ENCODE results near the gene FSTL5. TPM values are rescaled to one million over a fixed set of nuclear protein-coding genes. Genes with fewer than 3 reads are reported as not detected.
"Not testable (repeated sequence)": the region's sequence is repeated elsewhere in the genome, so short reads cannot be mapped to it uniquely, and the experiment has no call there.

Gene FSTL5
- total RNA-seq, 1 donor from 2014 or later = 0.18 TPM

GRCh38 chr4:162104459-162105124 lies 59.2 kb downstream of the FSTL5 start:
- DNase-seq (ENCODE audit: extremely low read depth, low read depth, low spot score) = no peak

- DNase-seq (ENCODE audit: extremely low read depth, low read depth, low spot score) = not testable (repeated sequence)
These were observed 59.9 kb downstream of the FSTL5 start for GRCh38 chr4:162103908-162104307.

- no peak for DNase-seq (ENCODE audit: extremely low read depth, low read depth, low spot score)
These were observed 61.1 kb downstream of the FSTL5 start for GRCh38 chr4:162102713-162103112.

- no peak for DNase-seq (ENCODE audit: extremely low read depth, low read depth, low spot score)
These were observed 62.5 kb downstream of the FSTL5 start for GRCh38 chr4:162101337-162101736.

GRCh38 chr4:162075726-162076125 lies 88.1 kb downstream of the FSTL5 start:
- DNase-seq (ENCODE audit: extremely low read depth, low read depth, low spot score) = no peak

- DNase-seq (ENCODE audit: extremely low read depth, low read depth, low spot score) = no peak
These were observed 102.6 kb downstream of the FSTL5 start for GRCh38 chr4:162061214-162061613.

GRCh38 chr4:162059656-162060055 lies 104.1 kb downstream of the FSTL5 start:
- DNase-seq (ENCODE audit: extremely low read depth, low read depth, low spot score) = no peak

GRCh38 chr4:162056990-162057389 lies 106.8 kb downstream of the FSTL5 start:
- no peak for DNase-seq (ENCODE audit: extremely low read depth, low read depth, low spot score)

GRCh38 chr4:162046135-162046534 lies 117.7 kb downstream of the FSTL5 start:
- no peak for DNase-seq (ENCODE audit: extremely low read depth, low read depth, low spot score)

- no peak for DNase-seq (ENCODE audit: extremely low read depth, low read depth, low spot score)
These were observed 125.7 kb downstream of the FSTL5 start for GRCh38 chr4:162038112-162038511.

GRCh38 chr4:162017863-162018262 lies 145.9 kb downstream of the FSTL5 start:
- no peak for DNase-seq (ENCODE audit: extremely low read depth, low read depth, low spot score)

GRCh38 chr4:162016991-162017390 lies 146.8 kb downstream of the FSTL5 start:
- no peak for DNase-seq (ENCODE audit: extremely low read depth, low read depth, low spot score)

GRCh38 chr4:162016219-162016618 lies 147.6 kb downstream of the FSTL5 start:
- DNase-seq (ENCODE audit: extremely low read depth, low read depth, low spot score) = no peak

- no peak for DNase-seq (ENCODE audit: extremely low read depth, low read depth, low spot score)
These were observed 148.7 kb downstream of the FSTL5 start for GRCh38 chr4:162015090-162015489.

- no peak for DNase-seq (ENCODE audit: extremely low read depth, low read depth, low spot score)
These were observed 152.7 kb downstream of the FSTL5 start for GRCh38 chr4:162011089-162011488.

GRCh38 chr4:162010362-162010761 lies 153.4 kb downstream of the FSTL5 start:
- DNase-seq (ENCODE audit: extremely low read depth, low read depth, low spot score) = no peak

GRCh38 chr4:161992317-161992716 lies 171.5 kb downstream of the FSTL5 start:
- DNase-seq (ENCODE audit: extremely low read depth, low read depth, low spot score) = no peak

GRCh38 chr4:161991811-161992210 lies 172.0 kb downstream of the FSTL5 start:
- DNase-seq (ENCODE audit: extremely low read depth, low read depth, low spot score) = no peak

- no peak for DNase-seq (ENCODE audit: extremely low read depth, low read depth, low spot score)
These were observed 173.1 kb downstream of the FSTL5 start for GRCh38 chr4:161990721-161991120.

- no peak for DNase-seq (ENCODE audit: extremely low read depth, low read depth, low spot score)
These were observed 174.9 kb downstream of the FSTL5 start for GRCh38 chr4:161988946-161989345.

- no peak for DNase-seq (ENCODE audit: extremely low read depth, low read depth, low spot score)
These were observed 176.2 kb downstream of the FSTL5 start for GRCh38 chr4:161987611-161988010.

GRCh38 chr4:161952382-161952781 lies 211.4 kb downstream of the FSTL5 start:
- DNase-seq (ENCODE audit: extremely low read depth, low read depth, low spot score) = no peak

All from glomerular endothelial cell (primary cell).